AG04449 (cell line): ENCODE results near the gene TRH.

Experiments used
- CTCF ChIA-PET: fragments of 350-600 bp; formaldehyde crosslinking; extraction: SDS; loops from one replicate; lab custom pipeline; 2021; ENCODE audit warnings: antibody characterized with exemption; lab: Yijun Ruan, JAX
- POLR2A ChIA-PET: fragments of 400-600, 350-600 bp; formaldehyde crosslinking; extraction: SDS; loops from one replicate; lab custom pipeline; 2020; ENCODE audit warnings: antibody characterized with exemption, inconsistent platforms; lab: Yijun Ruan, JAX
- DNase-seq: peaks from one replicate; pipeline ENCODE4 v3.0.0-alpha.2; 2010; ENCODE audit warnings: low read depth, low spot score
- H3K4me3 ChIP-seq: 2 replicates; pipeline ENCODE4 v1.5.1; 2011; ENCODE audit warnings: low read depth, mild to moderate bottlenecking, control low read depth, low read length
- TF ChIP-seq, protein P1 (sequence below): IDR thresholded peaks from one replicate; pipeline ENCODE4 v1.5.1; 2011; ENCODE audit warnings: mild to moderate bottlenecking, moderate library complexity, low read length, control low read depth, inconsistent platforms; ENCODE audit not compliant: insufficient read depth; ENCODE audit errors: missing control alignments

TRH gene

DNA sequence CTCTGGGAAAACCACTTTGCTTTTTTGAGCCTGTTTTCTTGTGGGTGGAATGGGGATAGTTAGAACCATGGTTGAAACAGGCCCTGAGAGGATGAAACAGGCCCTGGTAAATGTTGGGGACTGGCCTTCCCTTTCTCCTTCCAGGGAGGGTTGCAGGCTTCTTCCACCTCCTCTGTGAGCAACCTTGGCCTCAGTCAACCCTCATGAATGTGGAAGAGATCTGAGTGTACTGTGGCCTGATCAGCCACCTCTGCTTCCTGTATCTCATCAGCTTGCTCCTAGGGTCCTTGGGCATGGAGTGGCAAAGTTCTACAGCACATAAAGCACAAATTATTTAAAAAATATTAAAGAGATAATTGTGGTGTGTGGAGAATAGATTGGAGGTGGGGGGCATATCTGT lies 17.6 kb upstream of the TRH start:
- TF ChIP-seq, protein P1, sequence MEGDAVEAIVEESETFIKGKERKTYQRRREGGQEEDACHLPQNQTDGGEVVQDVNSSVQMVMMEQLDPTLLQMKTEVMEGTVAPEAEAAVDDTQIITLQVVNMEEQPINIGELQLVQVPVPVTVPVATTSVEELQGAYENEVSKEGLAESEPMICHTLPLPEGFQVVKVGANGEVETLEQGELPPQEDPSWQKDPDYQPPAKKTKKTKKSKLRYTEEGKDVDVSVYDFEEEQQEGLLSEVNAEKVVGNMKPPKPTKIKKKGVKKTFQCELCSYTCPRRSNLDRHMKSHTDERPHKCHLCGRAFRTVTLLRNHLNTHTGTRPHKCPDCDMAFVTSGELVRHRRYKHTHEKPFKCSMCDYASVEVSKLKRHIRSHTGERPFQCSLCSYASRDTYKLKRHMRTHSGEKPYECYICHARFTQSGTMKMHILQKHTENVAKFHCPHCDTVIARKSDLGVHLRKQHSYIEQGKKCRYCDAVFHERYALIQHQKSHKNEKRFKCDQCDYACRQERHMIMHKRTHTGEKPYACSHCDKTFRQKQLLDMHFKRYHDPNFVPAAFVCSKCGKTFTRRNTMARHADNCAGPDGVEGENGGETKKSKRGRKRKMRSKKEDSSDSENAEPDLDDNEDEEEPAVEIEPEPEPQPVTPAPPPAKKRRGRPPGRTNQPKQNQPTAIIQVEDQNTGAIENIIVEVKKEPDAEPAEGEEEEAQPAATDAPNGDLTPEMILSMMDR = no peak
- CTCF ChIA-PET = no interaction called here
- POLR2A ChIA-PET = no interaction called here
- no peak for DNase-seq
- H3K4me3 ChIP-seq = no peak overlapping the region

DNA sequence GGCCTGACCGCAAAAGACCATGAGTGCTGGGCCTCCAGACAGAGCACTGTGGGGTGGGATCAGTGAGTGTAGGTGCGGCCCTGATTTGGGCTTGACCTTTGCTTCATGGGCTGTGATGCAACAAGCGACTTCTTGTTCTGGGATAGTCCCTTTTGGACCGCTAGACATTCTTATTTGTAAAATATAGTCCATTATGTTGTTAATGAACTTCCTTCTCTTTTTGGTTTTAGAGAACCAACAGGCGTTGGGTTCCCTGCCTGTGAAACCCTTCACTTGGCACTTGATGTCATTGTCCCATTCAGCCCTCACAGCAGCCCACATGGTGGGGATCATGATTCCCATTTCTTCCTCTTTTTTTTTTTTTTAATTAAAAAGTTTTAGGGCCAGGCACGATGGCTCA lies 15.8 kb upstream of the TRH start:
- DNase-seq = no peak
- CTCF ChIA-PET = no interaction called here
- TF ChIP-seq, protein P1 = no peak
- no peak overlapping the region for H3K4me3 ChIP-seq
- POLR2A ChIA-PET = no interaction called here

DNA sequence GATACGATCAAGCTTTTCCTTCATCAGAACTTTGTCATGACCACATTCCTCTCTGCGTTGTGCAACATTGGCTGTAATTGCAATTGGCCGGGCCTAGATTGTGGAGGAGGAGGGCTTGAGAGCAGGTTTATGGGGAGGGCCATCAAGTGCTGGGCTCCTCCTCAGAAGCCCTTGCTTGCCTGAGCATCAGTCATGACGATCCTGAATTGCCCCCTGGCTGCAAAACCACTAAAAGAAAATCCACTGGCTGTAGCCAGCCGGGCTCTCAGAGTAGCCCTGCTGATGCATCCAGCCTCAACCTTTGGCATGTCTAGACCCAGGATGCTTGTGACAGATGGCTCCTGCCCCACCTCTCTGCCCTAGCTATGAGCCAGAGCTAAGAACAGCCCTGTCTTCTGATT lies 13.4 kb upstream of the TRH start:
- TF ChIP-seq, protein P1 = no peak
- DNase-seq = no peak
- no peak overlapping the region for H3K4me3 ChIP-seq
- ChIA-PET POLR2A (no interaction called here), CTCF (interaction anchor here (1.2 to 2.3 kb wide), 3 partner anchors 19 to 145 kb away, joined by 4 to 12 read pairs (median 10); no protein-coding TSS in a partner anchor)

DNA sequence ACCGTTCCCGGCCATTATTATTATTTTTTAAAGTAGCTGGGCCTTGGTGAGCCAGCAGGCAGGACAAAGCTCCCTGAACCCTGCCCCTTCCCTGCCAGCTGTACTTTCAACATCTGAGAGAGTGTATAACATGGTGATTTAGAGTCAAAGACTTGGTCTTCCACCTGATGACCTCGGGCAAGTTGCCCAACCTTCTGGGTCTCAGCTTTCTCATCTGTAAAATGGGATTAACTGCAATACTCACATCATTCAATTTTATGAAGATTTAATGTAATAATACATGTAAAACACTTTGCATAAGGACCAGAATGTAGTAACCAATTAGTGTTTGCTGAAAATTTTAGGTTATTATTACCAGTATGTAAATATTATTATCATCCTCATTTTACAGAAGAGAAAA lies 11.9 kb upstream of the TRH start:
- CTCF ChIA-PET = interaction anchor here (2.3 kb wide), 1 partner anchor 20 kb away, joined by 12 read pairs; no protein-coding TSS in a partner anchor

DNA sequence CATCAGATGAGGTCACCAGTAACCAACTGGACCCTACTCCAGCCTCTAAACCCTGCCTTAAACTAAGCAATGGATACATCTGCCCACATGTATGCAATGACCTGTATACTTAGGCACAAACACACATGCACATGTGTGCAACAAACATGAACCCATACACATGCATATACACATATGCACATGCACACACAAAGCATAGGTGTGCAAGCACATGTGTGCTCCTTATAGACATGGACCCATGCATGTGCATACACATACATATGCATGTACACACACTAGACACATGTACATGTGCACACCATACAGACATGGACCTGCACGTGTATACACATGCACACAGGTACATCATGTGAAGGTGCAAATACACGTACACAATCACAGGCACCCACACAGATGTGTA lies 8.6 kb upstream of the TRH start:
- ChIA-PET CTCF (interaction anchor here (1.0 kb wide), 1 partner anchor 24 kb away, joined by 6 read pairs; no protein-coding TSS in a partner anchor), POLR2A (no interaction called here)
- DNase-seq = no peak
- TF ChIP-seq, protein P1 = no peak
- H3K4me3 ChIP-seq = no peak overlapping the region

More for the DNA sequence above, 11.9 kb upstream of the TRH start:
- TF ChIP-seq, protein P1 = no peak
- POLR2A ChIA-PET = no interaction called here
- H3K4me3 ChIP-seq = no peak overlapping the region
- DNase-seq = no peak

DNA sequence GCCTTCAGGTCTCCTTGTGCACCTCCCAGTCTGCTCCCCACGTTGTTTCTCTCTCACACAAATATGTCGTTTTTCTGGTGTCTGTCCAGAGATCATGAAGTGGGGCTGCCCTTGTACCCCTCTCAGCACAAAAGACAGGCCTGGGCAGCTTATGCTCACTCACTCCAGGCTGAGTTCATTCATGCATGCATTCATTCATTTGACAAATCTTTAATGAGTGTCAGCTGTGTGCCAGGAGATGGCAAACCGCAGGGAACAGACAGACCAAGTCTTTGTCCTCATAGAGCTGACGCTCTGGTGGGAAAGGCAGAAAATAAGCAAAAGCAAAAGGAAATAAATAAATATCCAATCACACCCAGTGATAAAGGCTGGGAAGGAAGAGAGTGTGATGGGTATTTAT lies 7.6 kb upstream of the TRH start:
- ChIA-PET CTCF (interaction anchor here (1.0 kb wide), 1 partner anchor 25 kb away, joined by 6 read pairs; no protein-coding TSS in a partner anchor), POLR2A (no interaction called here)
- H3K4me3 ChIP-seq = no peak overlapping the region
- DNase-seq = no peak
- TF ChIP-seq, protein P1 = no peak
